Common myeloid progenitor, CD34-positive (primary cell): ENCODE data around the gene CATSPERZ.

Experiments
- CTCF ChIA-PET: fragments of 350-600 bp; sonication (Branson Sonifier 250); formaldehyde crosslinking; loops from one replicate; lab custom pipeline; 2021; ENCODE audit warnings: antibody characterized with exemption; lab: Charles Lee
- POLR2A ChIA-PET: fragments of 350-600 bp; sonication (Branson Sonifier 250); formaldehyde crosslinking; loops from one replicate; lab custom pipeline; 2021; ENCODE audit warnings: antibody characterized with exemption; lab: Charles Lee
- DNase-seq, 3 donors: peaks; one replicate each; pipeline versions ENCODE4 v3.0.0 to v3.0.0-alpha.2; 2013
- H3K27ac ChIP-seq, 2 experiments: 1 replicate in 1 of 2; 2 replicates in 1 of 2; pipeline ENCODE4 v1.7.0; 2013; ENCODE audit warnings: inconsistent platforms in 2 of 2, low read length in 2 of 2, mild to moderate bottlenecking in 2 of 2, low read depth in 1 of 2, moderate library complexity in 1 of 2; ENCODE audit not compliant: severe bottlenecking in 2 of 2, insufficient read depth in 1 of 2, poor library complexity in 1 of 2
- H3K27me3 ChIP-seq, 5 experiments: replicated peaks in 2 of 5; 1 replicate in 3 of 5; 2 replicates in 2 of 5; pipeline versions ENCODE4 v1.6.1 to v1.7.0; 2013; ENCODE audit warnings: low read length in 4 of 5, mild to moderate bottlenecking in 2 of 5, moderate library complexity in 2 of 5, inconsistent platforms in 1 of 5; ENCODE audit not compliant: insufficient read depth in 5 of 5, control insufficient read depth in 4 of 5
- H3K36me3 ChIP-seq, 4 experiments: 1 replicate in 2 of 4; 2 replicates in 2 of 4; pipeline versions ENCODE4 v1.6.1 to v1.7.0; 2013; ENCODE audit warnings: low read length in 3 of 4, control low read depth in 1 of 4, mild to moderate bottlenecking in 1 of 4; ENCODE audit not compliant: control insufficient read depth in 4 of 4, insufficient read depth in 4 of 4
- H3K4me1 ChIP-seq, 4 experiments: 1 replicate in 3 of 4; 2 replicates in 1 of 4; pipeline versions ENCODE4 v1.6.1 to v1.7.1; 2013; ENCODE audit warnings: low read length in 3 of 4, mild to moderate bottlenecking in 3 of 4, control low read depth in 1 of 4, inconsistent platforms in 1 of 4, moderate library complexity in 1 of 4; ENCODE audit not compliant: control insufficient read depth in 4 of 4, insufficient read depth in 4 of 4; ENCODE audit errors: control extremely low read depth in 1 of 4
- H3K4me3 ChIP-seq, 7 experiments: 1 replicate in 4 of 7; 2 replicates in 3 of 7; pipeline versions ENCODE4 v1.5.1 to v1.7.0; 2013; ENCODE audit warnings: mild to moderate bottlenecking in 7 of 7, low read length in 6 of 7, moderate library complexity in 6 of 7, inconsistent platforms in 2 of 7, low read depth in 2 of 7, control low read depth in 1 of 7; ENCODE audit not compliant: insufficient read depth in 4 of 7, control insufficient read depth in 1 of 7; ENCODE audit errors: extremely low read depth in 1 of 7
- H3K9me3 ChIP-seq, 5 experiments: 1 replicate in 4 of 5; 2 replicates in 1 of 5; pipeline versions ENCODE4 v1.6.1 to v1.7.1; 2013; ENCODE audit warnings: low read length in 4 of 5, mild to moderate bottlenecking in 2 of 5, inconsistent platforms in 1 of 5, low read depth in 1 of 5, moderate library complexity in 1 of 5; ENCODE audit not compliant: control insufficient read depth in 4 of 5, insufficient read depth in 2 of 5; ENCODE audit errors: control extremely low read depth in 1 of 5
- WGBS: methylation state at CpG from one replicate; pipeline ENCODE4 v1.1.5; 2013; ENCODE audit not compliant: insufficient coverage; 5-methylcytosine and 5-hydroxymethylcytosine counted together

Gene CATSPERZ

DNA sequence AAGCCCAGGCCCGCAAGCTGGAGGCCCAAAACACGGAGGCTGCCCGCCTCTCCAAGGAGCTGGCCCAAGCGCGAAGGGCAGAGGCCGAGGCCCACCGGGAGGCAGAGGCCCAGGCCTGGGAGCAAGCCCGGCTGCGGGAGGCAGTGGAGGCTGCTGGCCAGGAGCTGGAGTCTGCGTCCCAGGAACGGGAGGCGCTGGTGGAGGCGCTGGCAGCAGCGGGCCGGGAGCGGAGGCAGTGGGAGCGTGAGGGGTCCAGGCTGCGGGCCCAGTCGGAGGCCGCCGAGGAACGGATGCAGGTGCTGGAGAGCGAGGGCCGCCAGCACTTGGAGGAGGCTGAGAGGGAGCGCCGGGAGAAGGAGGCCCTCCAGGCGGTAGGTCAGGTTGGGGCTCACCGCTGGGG lies 44.6 kb downstream of the CATSPERZ start:
- WGBS, result 99% methylated on average over 27 of the region's 28 CpGs
- Histone ChIP-seq H3K27ac (no peak overlapping the region), H3K4me1 (peaks cover 0 to 40% (median 30%) of the 10 kb centered on the region in 4 experiments), H3K27me3 (no peaks in the 10 kb centered on the region), H3K36me3 (peaks cover 0 to 11% (median 4%) of the 10 kb centered on the region in 4 experiments), H3K4me3 (no peak overlapping the region), H3K9me3 (no peaks in the 10 kb centered on the region)
- ChIA-PET POLR2A (no interaction called here), CTCF (interaction anchor here (1.0 to 10.9 kb wide), 5 partner anchors 9 to 41 kb away, joined by 4 to 154 read pairs (median 4); partner anchors contain the start of genes PRDX5, RPS6KA4 and TRMT112)
- DNase-seq, result no peak

DNA sequence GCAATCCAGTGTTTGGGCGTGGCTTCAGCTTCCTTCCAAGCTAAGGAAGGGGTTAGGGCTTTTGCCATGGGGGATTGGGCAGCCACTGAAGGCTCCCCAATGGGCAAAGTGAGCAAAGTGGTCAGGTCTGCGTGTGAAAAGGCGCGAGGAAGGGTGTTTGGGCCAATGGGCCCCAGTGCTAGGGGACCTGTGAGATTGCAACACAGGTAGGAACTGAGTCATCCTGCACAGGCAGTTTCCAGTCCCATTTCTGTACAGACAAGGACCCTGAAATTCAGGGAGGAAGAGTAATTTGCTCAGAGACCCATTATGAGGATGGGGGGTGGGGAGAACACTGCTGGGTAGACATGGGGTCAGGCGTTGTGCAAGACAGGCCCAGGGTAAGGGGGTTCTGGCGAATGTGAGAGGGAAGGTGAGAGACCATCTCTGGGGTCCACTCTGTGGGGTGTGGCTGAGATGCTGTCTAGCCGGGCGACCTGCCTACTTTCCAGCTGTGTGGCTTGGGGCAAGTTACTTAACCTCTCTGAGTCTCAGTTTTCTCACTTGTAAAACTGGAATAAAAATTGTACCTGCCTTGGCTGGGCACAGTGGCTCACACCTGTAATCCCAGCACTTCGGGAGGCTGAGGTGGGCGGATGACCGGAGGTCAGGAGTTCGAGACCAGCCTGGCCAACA lies 47.2 kb downstream of the CATSPERZ start:
- POLR2A ChIA-PET, result no interaction called here
- CTCF ChIA-PET, result interaction anchor here (0.9 to 10.9 kb wide), 4 partner anchors 9 to 30 kb away, joined by 3 to 154 read pairs (median 70); partner anchors contain the start of genes PRDX5, RPS6KA4 and TRMT112

GRCh38 chr11:64348383-64349024 lies 48.3 kb downstream of the CATSPERZ start:
- POLR2A ChIA-PET, result no interaction called here
- WGBS, result 94% methylated on average over 12 of the region's 14 CpGs
- Histone ChIP-seq H3K27me3 (no peaks in the 10 kb centered on the region), H3K4me1 (peaks cover 0 to 8% (median 2%) of the 10 kb centered on the region in 4 experiments), H3K36me3 (peaks cover 0 to 11% (median 3%) of the 10 kb centered on the region in 4 experiments), H3K4me3 (no peak overlapping the region), H3K9me3 (no peaks in the 10 kb centered on the region), H3K27ac (no peak overlapping the region)
- no peak for DNase-seq
- CTCF ChIA-PET, result interaction anchor here (0.6 to 10.9 kb wide), 5 partner anchors 8 to 37 kb away, joined by 3 to 154 read pairs (median 4); partner anchors contain the start of genes PRDX5, RPS6KA4 and TRMT112

More for the DNA sequence above, 47.2 kb downstream of the CATSPERZ start:
- DNase-seq, result peak in 1 of 3 donors; percentile 22
- peaks cover 0 to 14% (median 5%) of the 10 kb centered on the region in 4 experiments for H3K4me1 ChIP-seq
- H3K9me3 ChIP-seq, result no peaks in the 10 kb centered on the region
- no peak overlapping the region for H3K4me3 ChIP-seq
- no peak overlapping the region for H3K27ac ChIP-seq
- 73% methylated on average over 6 of the region's 12 CpGs for WGBS
- H3K27me3 ChIP-seq, result no peaks in the 10 kb centered on the region
- peaks cover 0 to 11% (median 4%) of the 10 kb centered on the region in 4 experiments for H3K36me3 ChIP-seq

DNA sequence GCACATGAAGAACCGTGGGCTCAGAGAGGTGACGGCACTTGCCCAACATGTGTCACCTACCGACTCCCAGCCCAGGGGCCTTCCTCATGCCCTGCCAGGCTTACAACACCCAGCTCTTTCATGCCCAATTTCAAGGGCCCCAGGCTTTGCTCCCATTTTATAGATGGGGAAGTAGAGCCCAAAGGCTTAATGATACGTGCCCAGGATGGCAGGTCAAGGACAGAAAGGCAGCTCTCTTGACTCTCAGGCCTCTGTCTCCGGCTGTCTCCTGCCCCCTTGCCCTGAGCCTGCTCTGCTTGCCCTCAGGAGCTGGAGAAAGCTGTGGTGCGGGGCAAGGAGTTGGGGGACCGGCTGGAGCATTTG lies 48.8 kb downstream of the CATSPERZ start:
- ChIA-PET POLR2A (no interaction called here), CTCF (interaction anchor here (0.6 to 10.9 kb wide), 4 partner anchors 7 to 38 kb away, joined by 3 to 154 read pairs (median 70); partner anchors contain the start of gene RPS6KA4)
- peaks cover 0 to 9% (median 2%) of the 10 kb centered on the region in 4 experiments for H3K4me1 ChIP-seq
- H3K27ac ChIP-seq, result no peak overlapping the region
- no peaks in the 10 kb centered on the region for H3K27me3 ChIP-seq
- no peak for DNase-seq
- H3K4me3 ChIP-seq, result no peak overlapping the region
- H3K36me3 ChIP-seq, result peaks cover 0 to 7% (median 3%) of the 10 kb centered on the region in 4 experiments
- H3K9me3 ChIP-seq, result no peaks in the 10 kb centered on the region
- WGBS, result 92% methylated on average over 6 of the region's 7 CpGs

- WGBS, result 96% methylated on average over 7 of the region's 11 CpGs
- CTCF ChIA-PET, result interaction anchor here (1.2 to 10.9 kb wide), 4 partner anchors 7 to 20 kb away, joined by 3 to 154 read pairs (median 70); partner anchors contain the start of gene RPS6KA4
- Histone ChIP-seq H3K9me3 (no peaks in the 10 kb centered on the region), H3K36me3 (peaks cover 0 to 6% (median 2%) of the 10 kb centered on the region in 4 experiments), H3K27ac (no peak overlapping the region), H3K4me3 (no peak overlapping the region), H3K4me1 (peaks cover 0 to 13% (median 3%) of the 10 kb centered on the region in 4 experiments), H3K27me3 (no peaks in the 10 kb centered on the region)
- POLR2A ChIA-PET, result no interaction called here
- DNase-seq, result no peak
Observed at GRCh38 chr11:64349404-64349803, 49.2 kb downstream of the CATSPERZ start.

DNA sequence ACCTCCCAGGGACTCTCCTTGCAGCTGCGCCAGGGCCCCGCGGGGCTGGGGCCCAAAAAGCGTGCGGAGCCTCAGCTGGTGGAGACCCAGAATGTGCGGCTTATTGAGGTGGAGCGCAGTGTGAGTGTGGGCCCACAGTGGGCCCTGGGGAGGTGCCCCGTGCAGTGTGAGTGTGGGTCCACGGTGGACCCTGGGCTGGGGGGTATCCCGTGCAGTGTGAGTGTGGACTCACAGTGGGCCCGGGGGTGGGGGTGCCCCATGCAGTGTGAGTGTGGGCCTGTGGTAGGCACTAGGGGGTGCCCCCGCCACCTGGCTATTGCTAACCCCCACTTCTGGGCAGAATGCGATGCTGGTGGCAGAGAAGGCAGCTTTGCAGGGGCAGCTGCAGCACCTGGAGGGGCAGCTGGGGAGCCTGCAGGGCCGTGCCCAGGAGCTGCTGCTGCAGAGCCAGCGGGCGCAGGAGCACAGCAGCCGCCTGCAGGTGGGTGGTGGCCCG lies 51.0 kb downstream of the CATSPERZ start:
- no peak for DNase-seq
- CTCF ChIA-PET, result interaction anchor here (1.1 to 10.8 kb wide), 4 partner anchors 6 to 42 kb away, joined by 3 to 154 read pairs (median 70); partner anchors contain the start of genes CCDC88B, PRDX5 and TRMT112
- no peak overlapping the region for H3K27ac ChIP-seq
- no peaks in the 10 kb centered on the region for H3K9me3 ChIP-seq
- H3K36me3 ChIP-seq, result no peaks in the 10 kb centered on the region
- H3K27me3 ChIP-seq, result no peaks in the 10 kb centered on the region
- POLR2A ChIA-PET, result interaction anchor here (0.6 kb wide), 1 partner anchor 11 kb away, joined by 4 read pairs; the partner anchor contains the start of gene CCDC88B
- H3K4me1 ChIP-seq, result peaks cover 0 to 26% (median 12%) of the 10 kb centered on the region in 4 experiments
- H3K4me3 ChIP-seq, result no peak overlapping the region
- WGBS, result 96% methylated on average over 16 of the region's 18 CpGs
